NCI-H128 (cell line): ENCODE data around the gene SP9.

Source experiments
- DNase-seq: peaks from one replicate; lab custom pipeline; 2025; ENCODE audit not compliant: unreplicated experiment; lab: John Stamatoyannopoulos, UW

SP9 gene

GRCh38 chr2:174334781-174335251 is at the start of gene SP9:
TSS of gene SP9 (plus strand) at chr2:174334954. CDS start at chr2:174335093, 139 bp downstream.
- peak; percentile 57 for DNase-seq

- no peak for DNase-seq
Measured at GRCh38 chr2:174286172-174286571, 48.6 kb upstream of the SP9 start.

GRCh38 chr2:174292908-174293307 is 41.8 kb upstream of the SP9 start:
- DNase-seq, result no peak

GRCh38 chr2:174300114-174300513 is 34.6 kb upstream of the SP9 start:
- no peak for DNase-seq

GRCh38 chr2:174312581-174313234 is 22.0 kb upstream of the SP9 start:
- no peak for DNase-seq

GRCh38 chr2:174322149-174322548 is 12.6 kb upstream of the SP9 start:
- DNase-seq, result no peak

GRCh38 chr2:174322746-174323145 is 12.0 kb upstream of the SP9 start:
- DNase-seq, result no peak

GRCh38 chr2:174324530-174324929 is 10.2 kb upstream of the SP9 start:
- DNase-seq, result no peak

- no peak for DNase-seq
Measured at GRCh38 chr2:174325373-174326160, 9.2 kb upstream of the SP9 start.

GRCh38 chr2:174326161-174327020 is 8.4 kb upstream of the SP9 start:
- DNase-seq, result no peak

- DNase-seq, result no peak
Measured at GRCh38 chr2:174327021-174327840, 7.5 kb upstream of the SP9 start.

GRCh38 chr2:174327841-174328113 is 7.0 kb upstream of the SP9 start:
- no peak for DNase-seq

- no peak for DNase-seq
Measured at GRCh38 chr2:174328114-174328960, 6.4 kb upstream of the SP9 start.

- no peak for DNase-seq
Measured at GRCh38 chr2:174328961-174329715, 5.6 kb upstream of the SP9 start.

GRCh38 chr2:174330945-174331594 is 3.7 kb upstream of the SP9 start:
- no peak for DNase-seq

- no peak for DNase-seq
Measured at GRCh38 chr2:174331595-174332216, 3.0 kb upstream of the SP9 start.

- no peak for DNase-seq
Measured at GRCh38 chr2:174332217-174332963, 2.4 kb upstream of the SP9 start.

GRCh38 chr2:174333017-174333371 is 1.8 kb upstream of the SP9 start:
- no peak for DNase-seq
